NT2/D1 (cell line): ENCODE results near the gene RTN4R.

Source experiments
- SUZ12 ChIP-seq: IDR thresholded peaks from 2 replicates; pipeline ENCODE4 v1.6.1; 2011; ENCODE audit not compliant: insufficient read length, insufficient read depth; ENCODE audit errors: extremely low read depth
- YY1 ChIP-seq: IDR thresholded peaks from 2 replicates; pipeline ENCODE4 v1.6.1; 2011; ENCODE audit not compliant: insufficient read length, insufficient read depth
- ZNF274 ChIP-seq: IDR thresholded peaks from 2 replicates; pipeline ENCODE4 v1.6.1; 2011; ENCODE audit warnings: mild to moderate bottlenecking, low read depth, low read length

DNA sequence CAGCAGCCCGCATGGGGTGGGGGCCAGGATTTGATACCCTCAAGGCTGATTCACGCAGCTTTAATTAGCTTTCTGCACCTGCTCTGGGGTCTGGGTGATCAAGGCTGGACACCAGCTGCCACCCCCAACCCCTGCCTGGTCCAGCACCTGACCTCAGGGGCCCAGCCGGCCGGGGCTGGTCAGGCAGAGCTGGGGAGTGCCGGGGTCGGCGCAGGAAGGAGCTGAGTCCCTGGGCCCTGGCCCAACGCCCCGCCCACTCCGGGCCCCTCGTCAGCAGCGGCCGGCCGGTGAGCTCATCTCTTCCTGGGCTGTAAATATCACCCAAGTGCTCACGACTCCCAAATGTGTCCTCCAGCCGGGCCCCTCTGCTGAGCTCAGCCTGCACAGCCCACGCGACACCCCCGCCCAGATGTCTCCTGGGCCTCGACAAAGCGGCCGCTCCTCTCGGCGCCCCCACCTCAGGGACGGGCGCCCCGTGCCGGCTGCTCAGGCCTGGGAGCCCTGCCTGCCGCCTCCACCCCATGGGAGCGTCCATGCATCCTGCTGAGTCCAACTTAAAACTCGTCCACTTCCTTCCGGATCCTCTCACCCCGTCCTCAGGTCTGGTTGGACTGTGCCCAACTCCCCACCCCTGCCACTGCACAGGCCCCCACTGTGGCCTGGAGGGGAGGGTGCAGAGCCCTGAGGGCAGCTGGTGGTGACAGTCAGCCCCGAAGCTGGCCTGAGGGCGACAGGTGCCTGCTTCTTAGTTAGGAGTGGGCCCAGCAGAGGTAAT, 29.0 kb downstream of the RTN4R start:
- no peak for TF ChIP-seq YY1
- TF ChIP-seq ZNF274: no peak
- no peak for TF ChIP-seq SUZ12
